Measurements from ENCODE around the gene SLC30A5.

SLC30A5 gene

GRCh38 chr5:69167929-69168328 is 74.1 kb downstream of the SLC30A5 start:
- H4K20me1 ChIP-seq (ENCODE audit: insufficient read depth), result no peaks in the 10 kb centered on the region
- peak overlapping the region; percentile 38 for H3K4me3 ChIP-seq (IDR thresholded peaks at IDR 0.05; ENCODE audit: insufficient read depth, low read depth, low read length)
- peaks cover 43% of the 10 kb centered on the region for H3K79me2 ChIP-seq (ENCODE audit: insufficient read depth, low read depth)
- H3K9ac ChIP-seq, result peak overlapping the region; percentile 83
- peak overlapping the region; percentile 79 for H3K27ac ChIP-seq
- H3K27me3 ChIP-seq (ENCODE audit: insufficient read depth, low read depth), result no peaks in the 10 kb centered on the region
- peaks cover 12% of the 10 kb centered on the region; the same call in 1 of the 2 replicates for H3K36me3 ChIP-seq (ENCODE audit: insufficient read depth)
- peaks cover 27% of the 10 kb centered on the region for H3K4me1 ChIP-seq (ENCODE audit: low read depth, poor library complexity, severe bottlenecking)
- peak overlapping the region; percentile 85 for H3K4me2 ChIP-seq
- TF ChIP-seq CTCF (conservative IDR thresholded peaks at IDR 0.05; ENCODE audit: low read depth, low read length), result no peak
- H2AFZ ChIP-seq (ENCODE audit: low read depth), result peak overlapping the region; percentile 89; the same call in 1 of the 2 replicates

- H4K20me1 ChIP-seq (ENCODE audit: insufficient read depth), result no peaks in the 10 kb centered on the region
- no peak overlapping the region for H3K27ac ChIP-seq
- H2AFZ ChIP-seq (ENCODE audit: low read depth), result no peak overlapping the region
- H3K79me2 ChIP-seq (ENCODE audit: insufficient read depth, low read depth), result peaks cover 43% of the 10 kb centered on the region
- no peak for TF ChIP-seq CTCF (conservative IDR thresholded peaks at IDR 0.05; ENCODE audit: low read depth, low read length)
- H3K36me3 ChIP-seq (ENCODE audit: insufficient read depth), result peaks cover 19% of the 10 kb centered on the region; the same call in 1 of the 2 replicates
- no peaks in the 10 kb centered on the region for H3K27me3 ChIP-seq (ENCODE audit: insufficient read depth, low read depth)
- no peak overlapping the region for H3K9ac ChIP-seq
- no peak overlapping the region for H3K4me2 ChIP-seq
- peaks cover 27% of the 10 kb centered on the region for H3K4me1 ChIP-seq (ENCODE audit: low read depth, poor library complexity, severe bottlenecking)
- no peak overlapping the region for H3K4me3 ChIP-seq (IDR thresholded peaks at IDR 0.05; ENCODE audit: insufficient read depth, low read depth, low read length)
Observed at GRCh38 chr5:69170495-69170894, 76.7 kb downstream of the SLC30A5 start.

GRCh38 chr5:69170969-69171368 is 77.2 kb downstream of the SLC30A5 start:
- Histone ChIP-seq H3K4me3 (IDR thresholded peaks at IDR 0.05; ENCODE audit: insufficient read depth, low read depth, low read length) (no peak overlapping the region), H2AFZ (ENCODE audit: low read depth) (no peak overlapping the region), H3K79me2 (ENCODE audit: insufficient read depth, low read depth) (peaks cover 43% of the 10 kb centered on the region), H3K36me3 (ENCODE audit: insufficient read depth) (peaks cover 21% of the 10 kb centered on the region; the same call in 1 of the 2 replicates), H3K27ac (no peak overlapping the region), H3K27me3 (ENCODE audit: insufficient read depth, low read depth) (no peaks in the 10 kb centered on the region), H3K4me2 (no peak overlapping the region), H3K9ac (no peak overlapping the region), H4K20me1 (ENCODE audit: insufficient read depth) (no peaks in the 10 kb centered on the region), H3K4me1 (ENCODE audit: low read depth, poor library complexity, severe bottlenecking) (peaks cover 27% of the 10 kb centered on the region)
- no peak for TF ChIP-seq CTCF (conservative IDR thresholded peaks at IDR 0.05; ENCODE audit: low read depth, low read length)
